ENCODE results near the gene PTGIS.

Gene PTGIS

DNA sequence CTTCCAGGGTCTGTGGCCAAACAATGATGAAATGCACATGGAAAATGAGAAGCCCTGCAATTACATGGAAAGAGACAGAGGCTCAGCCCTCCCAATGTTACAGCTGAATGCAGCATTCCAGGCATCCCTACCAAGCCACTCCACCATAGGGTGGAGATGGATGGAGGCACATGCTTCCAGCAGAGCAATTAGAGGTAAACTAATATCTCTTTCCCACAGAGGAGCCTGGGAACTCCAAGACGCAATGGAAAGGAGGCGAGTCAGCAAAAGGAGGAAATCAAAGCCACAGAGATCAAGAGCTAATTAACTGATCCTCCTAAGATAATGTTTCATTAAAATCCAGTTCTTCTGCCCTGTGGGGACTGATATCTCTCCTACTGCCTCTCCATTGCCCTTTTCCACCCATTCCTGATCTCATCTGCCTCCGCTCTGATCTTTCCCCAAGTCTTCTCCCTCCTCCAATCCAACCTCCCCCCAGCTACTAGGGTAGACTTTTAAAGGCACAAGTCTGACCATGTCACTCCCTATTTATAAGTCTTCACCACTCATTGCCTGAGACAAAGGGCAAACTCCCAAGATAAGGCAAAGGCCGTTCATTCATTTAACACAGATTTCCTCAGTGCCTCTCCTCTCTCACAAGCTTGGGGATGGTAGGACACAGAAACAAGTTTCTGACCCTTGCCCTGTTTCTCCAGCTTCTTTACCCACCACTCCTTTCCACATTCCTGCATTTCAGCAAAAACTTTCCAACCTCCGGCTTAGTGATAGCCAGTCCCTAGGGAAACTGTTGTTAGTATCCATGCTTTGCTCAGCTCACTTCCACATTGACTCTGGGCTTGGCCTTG, 71.2 kb downstream of the PTGIS start:
- DNase-seq (ENCODE audit: low read depth), result no peak

- no peak for DNase-seq (ENCODE audit: low read depth)
Measured at GRCh38 chr20:49496043-49496442, 71.9 kb downstream of the PTGIS start.

- DNase-seq (ENCODE audit: low read depth), result no peak
Measured at GRCh38 chr20:49490689-49491088, 77.2 kb downstream of the PTGIS start.

DNA sequence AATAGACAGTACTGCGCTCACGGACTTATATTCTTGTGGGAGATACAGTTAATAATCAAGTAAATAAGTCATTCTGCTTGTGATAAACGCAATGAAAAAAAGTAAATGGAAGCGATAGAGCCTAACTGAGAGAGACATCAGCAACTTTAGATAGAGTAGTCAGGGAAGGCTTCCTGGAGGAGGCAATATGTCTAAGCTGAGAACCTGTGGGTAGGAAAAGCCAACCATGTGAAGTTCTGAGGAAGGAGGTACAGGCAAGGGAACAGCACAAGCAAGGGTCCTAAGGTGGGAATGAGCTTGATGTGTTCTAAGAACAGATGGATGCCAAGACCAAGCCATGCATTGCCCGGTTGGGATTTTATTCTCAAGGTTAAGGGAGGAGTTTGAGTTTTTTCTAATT, 78.2 kb downstream of the PTGIS start:
- no peak for DNase-seq (ENCODE audit: low read depth)

- DNase-seq (ENCODE audit: low read depth), result no peak
Measured at GRCh38 chr20:49486064-49486463, 81.9 kb downstream of the PTGIS start.

GRCh38 chr20:49485563-49485962, 82.4 kb downstream of the PTGIS start:
- no peak for DNase-seq (ENCODE audit: low read depth)

- DNase-seq (ENCODE audit: low read depth), result peak; percentile 39
Measured at GRCh38 chr20:49484180-49485140, 83.5 kb downstream of the PTGIS start.

GRCh38 chr20:49483696-49484123, 84.2 kb downstream of the PTGIS start:
- DNase-seq (ENCODE audit: low read depth), result no peak

DNA sequence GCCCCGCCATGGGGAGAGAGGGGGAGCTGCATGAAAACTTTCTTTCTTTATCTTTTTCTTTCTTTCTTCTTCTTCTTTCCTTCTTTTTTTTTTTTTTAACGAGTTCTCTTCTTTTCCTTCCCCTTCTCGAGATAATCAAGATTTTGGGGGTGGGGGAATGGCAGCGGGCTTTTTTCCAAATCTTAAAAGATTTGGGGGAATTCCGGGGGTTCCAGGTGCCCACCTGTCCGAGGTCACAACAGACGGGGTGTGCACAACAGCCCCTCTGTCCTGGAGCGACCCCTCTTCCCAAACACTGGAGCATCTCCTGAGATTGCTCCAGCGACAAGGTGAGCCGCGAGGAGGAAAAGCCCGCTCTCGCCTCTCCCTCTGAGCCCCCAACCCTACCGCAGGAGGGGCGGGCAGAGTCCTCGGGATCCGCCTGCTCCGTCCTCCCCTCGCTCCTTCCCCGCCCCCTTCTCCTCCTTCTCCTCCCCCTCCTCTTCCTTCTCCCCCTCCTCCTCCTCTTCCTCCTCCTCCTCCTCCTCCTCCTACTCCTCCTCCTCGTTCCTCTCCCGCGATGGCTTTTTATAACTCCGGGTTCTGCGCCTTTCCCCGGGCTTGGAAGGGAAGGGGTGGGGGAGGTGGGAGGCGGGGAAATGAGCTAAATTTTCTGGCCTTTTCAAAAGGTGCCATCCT, 84.8 kb downstream of the PTGIS start:
- DNase-seq (ENCODE audit: low read depth), result no peak

DNA sequence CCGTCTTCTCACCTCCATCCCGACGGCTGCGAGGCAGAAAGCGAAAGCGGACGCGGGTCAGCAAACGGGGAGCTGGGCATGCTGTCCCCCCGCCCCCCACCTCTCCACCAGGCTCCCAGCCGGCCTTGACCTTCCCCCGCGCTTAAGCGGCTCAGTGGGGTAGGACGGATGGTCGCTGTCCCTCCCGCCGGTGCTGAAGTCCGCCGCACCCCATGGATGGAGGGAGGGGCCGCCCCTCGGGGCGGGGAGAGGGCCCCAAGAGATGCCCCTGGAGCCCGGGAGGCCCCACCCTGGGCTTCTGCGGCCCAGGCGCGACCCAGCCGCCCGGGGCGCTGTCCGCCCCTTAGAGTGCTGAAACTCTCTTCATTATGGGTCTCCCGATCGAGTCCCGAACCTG, 85.3 kb downstream of the PTGIS start, which contains the start of gene KCNB1:
TSS of gene KCNB1 (minus strand) at position 48 of the 397 bp plus-strand sequence. CDS start 188 bp downstream, outside the sequence.
- DNase-seq (ENCODE audit: low read depth), result peak; percentile 5

- no peak for DNase-seq (ENCODE audit: low read depth)
Measured at GRCh38 chr20:49482173-49482572, 85.8 kb downstream of the PTGIS start.

DNA sequence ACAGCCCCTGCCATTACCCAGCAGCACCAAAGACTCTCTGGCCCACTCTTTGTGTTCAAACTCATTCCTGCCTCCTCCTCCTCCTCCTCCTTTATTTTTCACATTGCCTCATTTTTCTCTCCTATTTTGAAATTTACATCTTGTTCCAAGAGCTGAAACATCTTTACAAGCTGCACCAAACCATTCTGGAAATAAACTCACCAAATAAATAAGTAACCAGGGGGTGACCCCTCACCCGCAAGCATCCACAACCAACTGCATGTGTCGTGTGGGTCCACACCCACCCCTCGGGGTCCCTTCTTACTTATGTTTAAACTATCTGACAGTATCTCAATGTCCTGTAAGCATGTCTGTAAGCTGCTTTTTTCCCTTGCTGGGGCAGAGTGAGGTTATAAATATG, 86.8 kb downstream of the PTGIS start:
- DNase-seq (ENCODE audit: low read depth), result no peak

DNA sequence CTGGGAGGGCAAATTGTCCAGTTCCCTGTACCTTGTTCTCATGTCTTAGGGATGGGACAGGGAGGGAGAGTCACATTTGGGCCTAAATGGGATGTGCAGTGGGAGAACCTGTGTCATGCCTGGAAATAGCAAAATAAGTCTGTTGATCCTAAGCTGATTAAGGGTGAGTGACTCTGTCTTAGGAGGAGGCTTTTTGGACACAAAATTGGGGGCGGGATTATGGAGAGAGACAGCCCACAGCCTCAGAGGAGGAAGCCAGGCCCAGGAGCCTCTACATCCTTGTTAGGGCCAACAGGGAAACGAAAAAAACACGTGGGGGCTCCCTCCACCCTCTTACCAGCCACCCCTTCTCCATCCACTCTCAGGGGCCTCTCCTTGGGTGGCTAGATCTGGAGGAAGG, 87.7 kb downstream of the PTGIS start:
- DNase-seq (ENCODE audit: low read depth), result no peak

DNA sequence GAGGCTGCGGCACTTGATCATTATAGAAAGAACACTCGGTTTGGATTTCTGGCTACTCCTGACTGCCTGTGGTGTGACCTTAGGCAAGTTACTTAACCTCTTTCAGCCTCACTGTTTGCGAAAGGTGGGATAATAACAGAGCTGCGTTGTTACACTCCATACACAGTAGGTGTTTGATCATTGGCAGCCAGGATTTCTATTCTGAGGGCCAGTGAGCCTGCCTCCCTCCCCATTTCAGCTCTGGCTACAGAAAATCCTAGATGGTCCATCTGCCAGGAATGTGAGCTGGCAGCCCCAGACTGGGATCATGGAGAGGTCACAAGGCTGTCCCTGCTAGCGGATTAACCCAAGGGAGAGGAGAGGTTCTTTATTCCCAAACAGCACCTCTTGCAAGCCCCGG, 88.2 kb downstream of the PTGIS start:
- no peak for DNase-seq (ENCODE audit: low read depth)

DNA sequence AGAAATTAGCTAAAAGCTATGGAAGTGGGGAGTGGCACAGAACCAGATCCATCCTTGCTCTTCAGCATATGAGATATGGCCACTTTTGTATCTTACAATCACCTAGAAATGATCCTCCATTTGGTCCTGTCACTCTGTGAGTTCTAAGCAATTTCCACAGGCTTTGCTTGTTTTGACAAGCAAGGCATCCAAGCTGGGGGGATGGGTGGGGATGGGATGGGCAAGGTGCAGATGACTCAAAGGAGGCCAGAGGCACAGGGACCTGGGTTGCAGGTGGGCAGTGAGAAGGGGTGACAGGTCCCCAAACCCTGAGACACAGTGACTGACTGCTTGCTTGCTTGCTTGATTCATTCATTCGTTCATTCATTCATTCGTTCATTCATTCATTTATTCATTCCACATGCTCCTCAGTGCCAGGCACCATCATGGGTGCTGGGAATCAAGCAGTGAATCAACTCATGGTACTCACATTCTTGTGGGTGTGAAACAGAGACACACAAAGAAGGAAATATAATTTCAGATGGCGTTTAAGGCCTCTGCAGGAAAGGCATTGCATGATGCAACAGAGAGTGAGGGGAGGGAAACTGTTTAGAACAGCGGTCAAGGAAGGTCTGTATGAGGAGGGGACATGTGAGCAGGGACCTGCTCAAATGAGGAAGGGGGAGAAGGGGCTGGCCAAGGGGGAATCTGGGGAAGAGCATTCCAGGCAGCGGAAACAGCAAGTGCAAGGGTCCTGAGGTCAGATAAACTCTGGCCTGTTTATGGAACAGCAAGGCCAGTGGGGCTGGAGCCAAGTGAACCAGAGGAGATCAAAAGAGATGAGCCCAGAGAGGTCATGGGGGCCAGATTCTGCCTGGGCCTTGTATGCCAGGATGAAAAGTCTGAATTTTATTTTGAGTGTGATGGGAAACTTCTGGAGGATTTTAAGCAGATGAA, 88.9 kb downstream of the PTGIS start:
- no peak for DNase-seq (ENCODE audit: low read depth)

DNA sequence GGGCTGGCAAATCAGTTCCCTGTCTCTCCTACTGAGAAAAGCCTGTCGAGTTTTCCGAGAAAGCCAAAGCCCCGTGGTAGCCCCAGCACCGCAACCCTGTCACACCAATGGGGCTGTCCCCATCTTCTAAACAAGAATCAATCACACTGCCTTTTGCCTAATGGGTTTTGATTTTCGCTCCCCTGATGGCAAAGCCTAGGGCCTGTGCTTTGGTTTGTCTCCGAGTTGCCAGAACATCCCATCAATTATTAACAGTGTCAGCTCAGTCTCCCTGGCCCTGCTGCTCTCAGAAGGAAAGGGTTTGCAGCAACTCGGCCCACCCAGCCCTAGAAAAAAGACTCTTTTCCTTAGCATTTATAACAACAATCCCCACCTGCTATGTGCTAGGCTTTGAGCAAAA, 89.7 kb downstream of the PTGIS start:
- no peak for DNase-seq (ENCODE audit: low read depth)

GRCh38 chr20:49477200-49477599, 90.7 kb downstream of the PTGIS start:
- DNase-seq (ENCODE audit: low read depth), result no peak

- DNase-seq (ENCODE audit: low read depth), result no peak
Measured at GRCh38 chr20:49476016-49476355, 92.0 kb downstream of the PTGIS start.

- no peak for DNase-seq (ENCODE audit: low read depth)
Measured at GRCh38 chr20:49475292-49476015, 92.5 kb downstream of the PTGIS start.

GRCh38 chr20:49471397-49471796, 96.5 kb downstream of the PTGIS start:
- no peak for DNase-seq (ENCODE audit: low read depth)

DNA sequence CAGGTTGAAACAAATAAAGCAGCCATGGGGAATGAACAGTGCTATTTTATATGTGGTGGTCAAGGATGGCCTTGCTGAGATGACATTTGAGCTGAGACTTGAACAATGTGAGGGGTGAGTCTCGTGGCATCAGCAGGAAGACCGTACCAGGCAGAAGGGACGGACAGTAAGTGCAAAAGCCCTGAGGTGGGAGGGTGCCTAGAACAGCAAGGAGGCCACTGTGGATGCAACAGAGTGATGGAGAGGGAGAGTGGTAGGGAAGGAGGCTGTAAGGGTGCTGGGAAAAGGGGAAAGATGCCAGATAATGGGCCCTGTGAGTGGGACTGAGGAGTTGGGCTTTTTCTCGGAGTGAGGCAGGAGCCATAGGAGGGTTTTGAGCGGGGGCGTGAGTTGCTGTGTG, 97.0 kb downstream of the PTGIS start:
- DNase-seq (ENCODE audit: low read depth), result no peak

Measured in stimulated activated CD8-positive, alpha-beta memory T cell treated with anti-CD3 and anti-CD28 coated beads, Interleukin-7, amount 100 ng/mL, for 24 hours (primary cell).